Measurements from ENCODE around the gene SHF.
"Not testable (repeated sequence)": the region's sequence is repeated elsewhere in the genome, so short reads cannot be mapped to it uniquely, and the experiment has no call there.

The SHF gene

GRCh38 chr15:45143056-45143455 lies 44.7 kb downstream of the SHF start:
- no peak for DNase-seq

GRCh38 chr15:45141386-45141785 lies 46.4 kb downstream of the SHF start:
- DNase-seq = no peak

GRCh38 chr15:45140557-45141250 lies 47.1 kb downstream of the SHF start:
- DNase-seq = no peak

- DNase-seq = no peak
Measured at GRCh38 chr15:45139770-45140169, 48.0 kb downstream of the SHF start.

- DNase-seq = no peak
Measured at GRCh38 chr15:45138814-45139765, 48.7 kb downstream of the SHF start.

- DNase-seq = no peak
Measured at GRCh38 chr15:45137703-45138102, 50.1 kb downstream of the SHF start.

- DNase-seq = no peak
Measured at GRCh38 chr15:45136378-45136764, 51.4 kb downstream of the SHF start.

GRCh38 chr15:45135705-45136377 lies 51.9 kb downstream of the SHF start:
- not testable (repeated sequence) for DNase-seq

GRCh38 chr15:45134682-45135604 lies 52.8 kb downstream of the SHF start:
- DNase-seq = peak; percentile 6

- DNase-seq = no peak
Measured at GRCh38 chr15:45134046-45134445, 53.7 kb downstream of the SHF start.

GRCh38 chr15:45133561-45133920 lies 54.2 kb downstream of the SHF start:
- DNase-seq = no peak

- DNase-seq = no peak
Measured at GRCh38 chr15:45132844-45133560, 54.8 kb downstream of the SHF start.

GRCh38 chr15:45131510-45131909 lies 56.3 kb downstream of the SHF start:
- DNase-seq = no peak

- no peak for DNase-seq
Measured at GRCh38 chr15:45130291-45131000, 57.3 kb downstream of the SHF start.

GRCh38 chr15:45129651-45130129 lies 58.1 kb downstream of the SHF start, which contains the start of the genes DUOX1 and DUOXA1:
DUOX1 (plus strand) TSS chr15:45129994; CDS start chr15:45131967, 1,973 bp downstream.
DUOXA1 (minus strand) TSS chr15:45129879; CDS start chr15:45123014, 6,865 bp downstream.
- DNase-seq = peak; percentile 9

- no peak for DNase-seq
Measured at GRCh38 chr15:45128971-45129639, 58.7 kb downstream of the SHF start.

GRCh38 chr15:45126535-45127158 lies 61.1 kb downstream of the SHF start:
- DNase-seq = no peak

- DNase-seq = no peak
Measured at GRCh38 chr15:45123397-45123796, 64.4 kb downstream of the SHF start.

- no peak for DNase-seq
Measured at GRCh38 chr15:45122719-45123118, 65.0 kb downstream of the SHF start.

All from stimulated activated naive CD4-positive, alpha-beta T cell treated with Interleukin-2 at 50 U/mL for 16 hours (primary cell).